CD14-positive monocyte (primary cell): ENCODE results near the gene ARRB1. TPM values are rescaled to one million over a fixed set of nuclear protein-coding genes. Genes with fewer than 3 reads are reported as not detected.

Experiments used
- DNase-seq, 3 donors: peaks; one replicate each; pipeline ENCODE4 v3.0.0-alpha.2; 2011 to 2022
- H2AFZ ChIP-seq: 2 replicates; pipeline ENCODE4 v1.6.0; 2012; ENCODE audit warnings: mild to moderate bottlenecking, low read depth, low read length, inconsistent platforms; ENCODE audit not compliant: insufficient read depth, poor library complexity, severe bottlenecking
- H3K27ac ChIP-seq, 2 donors: 1 replicate in 1 of 2; 2 replicates in 1 of 2; pipeline ENCODE4 v1.5.1; 2012 to 2013; ENCODE audit warnings: low read length in 2 of 2, control low read depth in 1 of 2, inconsistent platforms in 1 of 2, low read depth in 1 of 2, mild to moderate bottlenecking in 1 of 2
- H3K27me3 ChIP-seq, 2 donors: one replicate each; pipeline versions ENCODE4 v1.6.0 to v1.6.1; 2011 to 2013; ENCODE audit warnings: low read length in 2 of 2; ENCODE audit not compliant: control insufficient read depth in 2 of 2, insufficient read depth in 2 of 2
- H3K36me3 ChIP-seq, 2 donors: replicated peaks in 1 of 2; 1 replicate in 1 of 2; 2 replicates in 1 of 2; pipeline versions ENCODE4 v1.5.1 to v1.6.1; 2012 to 2013; ENCODE audit warnings: low read length in 2 of 2, control low read depth in 1 of 2, inconsistent platforms in 1 of 2, mild to moderate bottlenecking in 1 of 2; ENCODE audit not compliant: insufficient read depth in 2 of 2, control insufficient read depth in 1 of 2
- H3K4me1 ChIP-seq, 2 donors: 1 replicate in 1 of 2; 2 replicates in 1 of 2; pipeline versions ENCODE4 v1.5.1 to v1.6.1; 2012 to 2013; ENCODE audit warnings: low read length in 2 of 2, control low read depth in 1 of 2, inconsistent platforms in 1 of 2, mild to moderate bottlenecking in 1 of 2, moderate library complexity in 1 of 2; ENCODE audit not compliant: insufficient read depth in 2 of 2, control insufficient read depth in 1 of 2
- H3K4me2 ChIP-seq: replicated peaks from 2 replicates; pipeline ENCODE3; 2012; ENCODE audit warnings: low read length, moderate library complexity, mild to moderate bottlenecking; ENCODE audit not compliant: poor library complexity, severe bottlenecking; ENCODE audit errors: extremely low read depth
- H3K4me3 ChIP-seq, 3 experiments: fragments of 200-600 bp in 1 of 3; sonication (generic) in 1 of 3; replicated peaks in 1 of 3; 1 replicate in 2 of 3; 2 replicates in 1 of 3; pipeline ENCODE4 v1.5.1; 2011 to 2013; ENCODE audit warnings: low read length in 3 of 3, mild to moderate bottlenecking in 3 of 3, control low read depth in 2 of 3, low read depth in 2 of 3, inconsistent platforms in 1 of 3, moderate library complexity in 1 of 3
- H3K79me2 ChIP-seq: 2 replicates; pipeline ENCODE4 v1.6.0; 2012; ENCODE audit warnings: mild to moderate bottlenecking, control low read depth, inconsistent platforms, low read length, moderate library complexity; ENCODE audit not compliant: insufficient read depth
- H3K9ac ChIP-seq: 2 replicates; pipeline ENCODE4 v1.6.0; 2017; ENCODE audit warnings: low read length, mild to moderate bottlenecking; ENCODE audit not compliant: insufficient read depth, poor library complexity, severe bottlenecking
- H3K9me3 ChIP-seq, 2 donors: replicated peaks in 1 of 2; 1 replicate in 1 of 2; 2 replicates in 1 of 2; pipeline versions ENCODE4 v1.5.1 to v1.6.1; 2012 to 2013; ENCODE audit warnings: low read length in 2 of 2, control low read depth in 1 of 2; ENCODE audit not compliant: control insufficient read depth in 1 of 2, insufficient read depth in 1 of 2
- H4K20me1 ChIP-seq: 2 replicates; pipeline ENCODE4 v1.6.0; 2012; ENCODE audit warnings: mild to moderate bottlenecking, low read length, control low read depth, moderate library complexity; ENCODE audit not compliant: insufficient read depth
- H3K27ac Mint-ChIP-seq, 7 donors: one replicate each; pipeline ENCODE4 v1.8.0; 2020; ENCODE audit warnings: mild to moderate bottlenecking in 7 of 7, mixed read lengths in 7 of 7, moderate library complexity in 6 of 7, inconsistent platforms in 2 of 7
- H3K27me3 Mint-ChIP-seq, 3 donors: one replicate each; pipeline ENCODE4 v1.8.0; 2021 to 2022; ENCODE audit warnings: low read depth in 3 of 3, mild to moderate bottlenecking in 3 of 3, mixed read lengths in 3 of 3, moderate library complexity in 3 of 3, inconsistent platforms in 1 of 3
- H3K36me3 Mint-ChIP-seq, 2 donors: one replicate each; pipeline ENCODE4 v1.8.0; 2020; ENCODE audit warnings: mixed read lengths in 2 of 2, inconsistent platforms in 1 of 2, mild to moderate bottlenecking in 1 of 2
- H3K4me1 Mint-ChIP-seq: one replicate; pipeline ENCODE4 v1.8.0; 2020; ENCODE audit warnings: mild to moderate bottlenecking, mixed read lengths
- H3K4me3 Mint-ChIP-seq, 2 donors: one replicate each; pipeline ENCODE4 v1.8.0; 2020; ENCODE audit warnings: mild to moderate bottlenecking in 2 of 2, mixed read lengths in 2 of 2, moderate library complexity in 1 of 2
- H3K9me3 Mint-ChIP-seq, 7 donors: one replicate each; pipeline ENCODE4 v1.8.0; 2020 to 2022; ENCODE audit warnings: mixed read lengths in 7 of 7, mild to moderate bottlenecking in 6 of 7, moderate library complexity in 6 of 7, inconsistent platforms in 2 of 7
- WGBS: methylation state at CpG from one replicate; pipeline ENCODE4 v1.1.5; 2013; ENCODE audit warnings: missing lambda C conversion rate; ENCODE audit not compliant: insufficient coverage; 5-methylcytosine and 5-hydroxymethylcytosine counted together
- intact Hi-C, 2 donors: fragments of 100-400 bp; cut with micrococcal nuclease; formaldehyde crosslinking; loops; one replicate each; pipeline versions ENCODE4 v1.15.0 to v1.15.1; 2023
- polyA plus RNA-seq, 3 donors: library from polyadenylated mRNA; depleted of rRNA in 1 of 3; unstranded in 2 of 3; stranded (reverse) in 1 of 3; fragments of 300-500 nt in 2 of 3; fragments of >200 nt in 1 of 3; fragmentation: Illumina TruSeq in 2 of 3; gene quantifications; 1 replicate in 2 of 3; 2 replicates in 1 of 3; pipeline ENCODE4 v1.2.3, GENCODE V29; 2012 to 2021
- TF ChIP-seq, protein P1 (sequence below): fragments of 200-600 bp; IDR thresholded peaks from one replicate; pipeline ENCODE4 v1.8.0; 2022; ENCODE audit warnings: antibody characterized with exemption, mild to moderate bottlenecking

The ARRB1 gene
- polyA plus RNA-seq, 3 donors, result 52.6 to 114 (median 66.5) TPM

DNA sequence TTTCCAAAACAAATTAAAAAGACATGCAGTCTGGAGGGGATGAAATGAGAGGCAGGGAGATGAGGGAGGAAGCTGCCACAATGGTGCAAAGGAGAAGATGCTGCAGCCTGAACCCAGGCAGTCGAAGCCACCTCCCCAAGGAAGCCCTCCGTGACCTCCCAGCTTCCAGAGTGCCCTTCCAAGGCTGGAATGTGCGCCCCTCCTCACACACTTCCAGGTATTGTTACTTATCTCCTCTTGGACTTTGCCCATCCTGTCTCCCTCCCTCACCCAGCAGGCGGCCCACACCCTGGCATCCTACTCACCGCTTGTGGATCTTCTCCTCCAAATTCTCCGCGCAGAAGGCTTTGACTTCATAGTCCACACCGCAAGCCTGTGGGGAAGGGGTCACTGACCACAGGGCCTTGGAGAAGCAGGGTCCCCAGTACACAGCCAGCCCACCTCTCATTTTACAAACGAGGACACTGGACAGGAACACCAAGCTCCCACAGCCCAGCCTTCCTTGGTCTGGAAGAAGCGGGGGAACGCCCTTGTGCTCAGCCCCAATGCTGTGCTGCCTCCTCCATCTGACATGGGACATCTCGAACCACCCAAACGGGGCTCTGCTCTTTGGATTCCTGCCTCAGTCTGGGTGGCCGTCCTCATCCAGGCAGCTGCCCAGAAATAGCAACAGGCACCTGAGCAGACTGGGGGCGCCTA lies 70.5 kb downstream of the ARRB1 start:
- no peak for DNase-seq
- H3K9me3 ChIP-seq, result no peaks in the 10 kb centered on the region
- Mint-ChIP-seq H3K4me1 (peaks cover 23% of the 10 kb centered on the region), H3K4me3 (no peak overlapping the region), H3K27me3 (peaks cover 0 to 2% (median 0%) of the 10 kb centered on the region in 3 donors), H3K27ac (peak overlapping the region in 6 of 7 donors; percentile 27 to 89 (median 66)), H3K9me3 (peaks cover 0 to 2% (median 0%) of the 10 kb centered on the region in 7 donors), H3K36me3 (peaks cover 78 to 94% of the 10 kb centered on the region in 2 donors)
- peaks cover 9% of the 10 kb centered on the region for H3K79me2 ChIP-seq
- peaks cover 100% of the 10 kb centered on the region for H4K20me1 ChIP-seq
- no peak overlapping the region for H2AFZ ChIP-seq
- H3K4me3 ChIP-seq, result no peak overlapping the region
- TF ChIP-seq, protein P1, sequence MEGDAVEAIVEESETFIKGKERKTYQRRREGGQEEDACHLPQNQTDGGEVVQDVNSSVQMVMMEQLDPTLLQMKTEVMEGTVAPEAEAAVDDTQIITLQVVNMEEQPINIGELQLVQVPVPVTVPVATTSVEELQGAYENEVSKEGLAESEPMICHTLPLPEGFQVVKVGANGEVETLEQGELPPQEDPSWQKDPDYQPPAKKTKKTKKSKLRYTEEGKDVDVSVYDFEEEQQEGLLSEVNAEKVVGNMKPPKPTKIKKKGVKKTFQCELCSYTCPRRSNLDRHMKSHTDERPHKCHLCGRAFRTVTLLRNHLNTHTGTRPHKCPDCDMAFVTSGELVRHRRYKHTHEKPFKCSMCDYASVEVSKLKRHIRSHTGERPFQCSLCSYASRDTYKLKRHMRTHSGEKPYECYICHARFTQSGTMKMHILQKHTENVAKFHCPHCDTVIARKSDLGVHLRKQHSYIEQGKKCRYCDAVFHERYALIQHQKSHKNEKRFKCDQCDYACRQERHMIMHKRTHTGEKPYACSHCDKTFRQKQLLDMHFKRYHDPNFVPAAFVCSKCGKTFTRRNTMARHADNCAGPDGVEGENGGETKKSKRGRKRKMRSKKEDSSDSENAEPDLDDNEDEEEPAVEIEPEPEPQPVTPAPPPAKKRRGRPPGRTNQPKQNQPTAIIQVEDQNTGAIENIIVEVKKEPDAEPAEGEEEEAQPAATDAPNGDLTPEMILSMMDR, result no peak
- peaks cover 14 to 16% of the 10 kb centered on the region in 2 donors for H3K4me1 ChIP-seq
- H3K9ac ChIP-seq, result no peak overlapping the region
- no peak overlapping the region for H3K4me2 ChIP-seq
- peak overlapping the region in 1 of 2 donors; percentile 65 for H3K27ac ChIP-seq
- WGBS, result 90% methylated on average over 13 of the region's 15 CpGs
- intact Hi-C loops, result loop anchor here (1.0 to 2.0 kb wide), 2 partner anchors 103 to 104 kb away; no protein-coding TSS in a partner anchor
- H3K27me3 ChIP-seq, result no peaks in the 10 kb centered on the region
- H3K36me3 ChIP-seq, result peaks cover 93 to 99% of the 10 kb centered on the region in 2 donors

DNA sequence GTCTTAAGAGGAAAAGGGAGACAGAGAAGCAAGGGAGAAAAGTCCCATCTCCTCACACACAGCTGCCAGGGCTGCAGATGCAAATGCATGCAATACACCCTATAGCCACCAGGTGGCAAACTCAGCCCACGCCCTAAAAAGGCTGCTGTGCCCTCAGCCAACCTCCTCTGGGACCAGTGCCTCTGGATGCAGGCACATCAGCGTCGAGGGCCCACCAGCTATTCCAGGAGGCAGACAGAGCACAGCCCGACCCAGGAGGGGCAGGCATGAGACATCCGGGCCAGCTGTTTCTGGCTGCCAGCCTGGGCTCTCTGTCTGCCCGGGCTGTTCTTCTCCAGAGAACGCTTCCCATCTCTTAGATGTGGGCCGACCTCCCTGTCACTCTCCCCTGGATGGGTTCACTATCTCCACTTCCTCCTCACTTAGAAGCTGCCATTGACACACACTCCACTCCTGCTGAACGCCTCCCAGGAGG lies 71.2 kb downstream of the ARRB1 start:
- H3K9me3 ChIP-seq, result no peaks in the 10 kb centered on the region
- intact Hi-C loops, result loop anchor here (1.0 to 2.0 kb wide), 2 partner anchors 104 to 105 kb away; no protein-coding TSS in a partner anchor
- H3K4me1 ChIP-seq, result peaks cover 20 to 22% of the 10 kb centered on the region in 2 donors
- H3K27me3 Mint-ChIP-seq, result peaks cover 0 to 2% (median 0%) of the 10 kb centered on the region in 3 donors
- no peak overlapping the region for H3K9ac ChIP-seq
- no peak overlapping the region for H2AFZ ChIP-seq
- H3K4me3 ChIP-seq, result no peak overlapping the region
- WGBS, result 29% methylated on average over 8 of the region's 9 CpGs
- peaks cover 76 to 92% of the 10 kb centered on the region in 2 donors for H3K36me3 Mint-ChIP-seq
- H3K27ac Mint-ChIP-seq, result peak overlapping the region in 6 of 7 donors; percentile 20 to 89 (median 48)
- DNase-seq, result peak; percentile 52 to 59 (median 58)
- TF ChIP-seq, protein P1, result peak; percentile 97
- no peak overlapping the region for H3K4me2 ChIP-seq
- H3K4me1 Mint-ChIP-seq, result peaks cover 30% of the 10 kb centered on the region
- H3K27ac ChIP-seq, result peak overlapping the region in 1 of 2 donors; percentile 65
- peaks cover 3% of the 10 kb centered on the region for H3K79me2 ChIP-seq
- peaks cover 86 to 93% of the 10 kb centered on the region in 2 donors for H3K36me3 ChIP-seq
- H3K4me3 Mint-ChIP-seq, result no peak overlapping the region
- H4K20me1 ChIP-seq, result peaks cover 100% of the 10 kb centered on the region
- H3K27me3 ChIP-seq, result no peaks in the 10 kb centered on the region
- H3K9me3 Mint-ChIP-seq, result peaks cover 0 to 2% (median 0%) of the 10 kb centered on the region in 7 donors
